Caki2 (cell line): ENCODE measurements around the gene ANKRD12. TPM values are rescaled to one million over a fixed set of nuclear protein-coding genes. Genes with fewer than 3 reads are reported as not detected.

Experiments used
- DNase-seq: peaks from one replicate; pipeline ENCODE4 v3.0.0-alpha.2; 2015; ENCODE audit warnings: low read depth
- in situ Hi-C: cut with HindIII; loops from 2 replicates; pipeline ENCODE4 v1.10.0; 2016; ENCODE audit warnings: low sequenced_read_pairs, low pct_unique_long_range_greater_than_20kb, mixed read lengths
- total RNA-seq: library from RNA; depleted of rRNA; stranded (reverse); fragments of >200 nt; shearing (Covaris generic); gene quantifications from 2 replicates; pipeline ENCODE4 v1.2.3, GENCODE V29; 2014; ENCODE audit warnings: low replicate concordance

Gene ANKRD12
- total RNA-seq, 1 experiment from 2014 or later, result 9.1 TPM

DNA sequence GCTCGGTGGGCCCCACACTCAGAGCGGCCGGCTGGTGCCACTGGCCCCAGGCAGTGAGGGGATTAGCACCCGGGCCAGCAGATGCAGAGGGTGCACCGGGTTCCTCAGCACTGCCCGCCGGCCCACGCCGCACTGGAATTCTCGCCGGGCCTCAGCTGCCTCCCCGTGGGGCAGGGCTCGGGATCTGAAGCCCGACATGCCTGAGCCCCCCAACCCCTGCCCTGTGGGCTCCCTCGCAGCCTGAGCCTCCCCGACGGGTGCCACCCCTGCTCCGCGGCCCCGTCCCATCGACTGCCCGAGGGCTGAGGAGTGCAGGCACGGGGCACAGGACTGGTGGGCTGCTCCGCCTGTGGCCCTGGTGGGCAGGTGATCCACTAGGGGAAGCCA lies 160.4 kb downstream of the ANKRD12 start:
- no peak for DNase-seq
- in situ Hi-C loops, result no loop called here

DNA sequence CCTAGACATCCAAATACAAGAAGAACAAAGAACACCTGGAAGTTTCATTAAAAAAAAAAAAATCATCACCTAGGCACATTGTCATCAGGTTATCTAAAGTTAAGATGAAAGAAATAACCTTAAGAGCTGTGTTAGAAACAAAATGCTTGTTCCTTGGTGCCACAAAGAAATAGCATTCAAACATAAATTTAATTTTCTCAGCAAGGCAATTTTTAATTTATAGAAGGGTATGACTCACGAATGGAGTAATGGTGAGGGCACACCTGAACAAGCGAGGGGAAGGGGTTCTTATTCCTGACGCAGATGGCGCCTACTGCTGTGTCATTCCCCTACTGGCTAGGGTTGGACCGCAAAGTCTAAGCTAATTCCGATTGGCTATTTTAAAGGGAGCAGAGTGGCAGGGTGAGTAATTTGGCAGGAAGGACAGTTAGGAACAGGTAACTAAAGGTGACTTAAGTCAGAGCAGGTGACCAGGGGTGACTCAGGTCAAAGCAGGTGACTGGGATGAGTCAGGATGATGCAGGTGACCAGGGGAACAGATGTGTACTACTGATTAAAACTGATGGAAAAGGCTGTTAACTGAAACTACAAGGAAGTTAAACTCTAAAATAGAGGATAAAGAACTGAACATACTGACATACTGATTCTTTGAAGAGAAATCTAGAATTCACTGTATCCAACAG lies 167.9 kb downstream of the ANKRD12 start:
- in situ Hi-C loops, result no loop called here
- no peak for DNase-seq

DNA sequence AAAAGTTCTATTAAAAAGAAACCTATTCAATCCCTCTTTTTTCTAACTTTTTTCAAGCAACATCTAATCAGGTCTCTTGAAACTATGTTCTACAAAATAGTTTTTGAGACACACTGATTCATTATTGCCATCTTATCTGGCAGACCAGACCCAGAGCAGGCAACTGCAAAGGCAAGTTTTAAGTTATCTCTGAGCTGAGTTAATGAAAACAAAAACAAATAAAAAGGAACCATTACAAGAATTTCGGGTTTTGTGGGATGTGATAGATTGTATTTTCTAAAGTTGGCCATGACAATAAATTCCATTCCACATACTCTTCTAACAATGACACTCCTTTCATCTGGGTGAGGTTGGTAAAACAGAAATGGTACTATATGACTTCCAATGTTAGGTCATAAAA lies 182.8 kb downstream of the ANKRD12 start:
- DNase-seq, result no peak
- in situ Hi-C loops, result no loop called here

DNA sequence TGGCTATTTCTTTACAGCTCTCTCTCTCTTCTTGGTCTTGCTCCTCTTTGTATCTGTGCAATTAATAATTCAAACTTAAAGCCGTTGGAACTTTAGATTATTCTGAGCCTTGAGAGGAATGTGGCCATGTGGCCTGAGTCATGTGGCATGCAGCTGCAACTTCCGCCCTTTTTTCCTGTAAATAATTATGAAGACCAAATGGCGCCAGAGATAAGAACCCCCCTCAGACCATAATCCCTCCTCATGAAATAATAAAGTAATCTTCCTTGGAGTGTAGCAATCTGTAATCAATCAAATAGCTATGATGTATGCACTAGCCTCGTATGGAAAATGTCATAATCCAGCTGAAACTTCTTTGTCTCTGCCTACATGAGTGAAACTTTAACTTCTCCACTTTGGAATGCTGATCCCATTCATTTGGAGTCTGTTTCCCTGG lies 184.5 kb downstream of the ANKRD12 start:
- DNase-seq, result no peak
- in situ Hi-C loops, result no loop called here

DNA sequence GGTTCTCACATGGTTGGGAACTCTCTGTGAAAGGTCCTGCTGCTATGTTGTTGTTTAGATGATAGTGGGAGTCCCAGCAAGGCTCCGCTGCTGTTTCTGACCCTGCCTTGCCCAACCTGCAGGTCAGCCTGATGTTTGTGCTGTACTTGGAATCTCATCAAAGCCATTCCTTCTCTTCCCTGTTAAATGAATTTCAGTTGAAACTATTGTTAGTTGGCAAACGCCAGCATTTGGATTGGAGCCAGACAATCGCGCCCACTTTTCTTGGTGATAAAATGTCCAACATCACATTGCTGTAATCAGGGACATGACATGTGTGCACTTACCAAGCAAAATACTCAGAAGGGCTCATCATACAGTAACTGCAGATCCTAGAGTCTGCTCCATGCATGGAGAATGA lies 185.2 kb downstream of the ANKRD12 start:
- in situ Hi-C loops, result no loop called here
- DNase-seq, result no peak

DNA sequence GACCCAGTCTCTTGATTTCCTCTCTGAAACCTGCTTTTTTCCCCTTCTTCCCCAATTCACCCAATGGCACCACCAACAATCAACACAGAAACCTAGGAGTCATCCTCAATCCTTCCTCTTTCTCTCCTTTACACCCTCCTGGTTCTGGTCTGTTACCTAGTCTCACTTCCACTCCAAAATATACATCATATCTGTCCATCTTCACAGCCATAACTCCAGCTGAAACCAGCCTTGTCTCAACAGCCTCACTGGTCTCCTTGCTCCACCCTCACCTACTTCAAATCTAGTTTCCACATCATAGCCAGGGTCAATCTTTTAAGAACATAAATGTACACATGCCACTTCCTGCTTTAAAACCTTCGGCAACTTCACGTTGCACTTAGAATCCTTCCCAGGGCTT lies 186.2 kb downstream of the ANKRD12 start:
- DNase-seq, result no peak
- in situ Hi-C loops, result no loop called here

DNA sequence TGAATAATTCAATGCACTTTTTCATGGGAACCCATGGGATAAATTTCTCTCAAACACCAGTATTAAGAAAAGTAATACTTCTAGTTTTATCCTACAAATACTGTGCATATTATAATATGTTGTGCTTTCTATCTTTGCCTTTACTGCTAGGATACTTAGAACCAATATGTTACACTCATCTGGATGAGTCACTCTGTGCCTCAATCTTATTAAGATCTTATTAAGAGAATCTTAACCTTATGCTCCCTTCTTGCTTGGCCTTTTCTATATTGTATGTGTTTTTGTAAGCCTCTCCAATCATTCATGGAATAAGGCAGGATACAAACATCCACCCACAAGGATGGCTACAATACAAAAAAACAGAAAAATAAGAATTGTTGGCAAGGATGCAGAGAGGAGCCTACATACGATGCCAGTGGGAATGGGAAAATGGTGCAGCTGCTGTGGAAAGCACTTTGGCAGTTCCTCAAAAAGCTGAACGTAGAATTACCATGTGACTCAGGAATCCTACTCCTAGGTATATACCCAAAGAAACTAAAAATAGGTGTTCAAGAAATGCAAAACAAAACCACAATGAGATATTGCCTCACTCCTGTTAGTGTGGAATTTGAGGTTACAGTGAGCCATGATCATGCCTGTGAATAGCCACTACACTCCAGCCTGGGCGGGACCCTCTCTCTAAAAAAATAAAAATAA lies 187.3 kb downstream of the ANKRD12 start:
- in situ Hi-C loops, result no loop called here
- DNase-seq, result no peak

DNA sequence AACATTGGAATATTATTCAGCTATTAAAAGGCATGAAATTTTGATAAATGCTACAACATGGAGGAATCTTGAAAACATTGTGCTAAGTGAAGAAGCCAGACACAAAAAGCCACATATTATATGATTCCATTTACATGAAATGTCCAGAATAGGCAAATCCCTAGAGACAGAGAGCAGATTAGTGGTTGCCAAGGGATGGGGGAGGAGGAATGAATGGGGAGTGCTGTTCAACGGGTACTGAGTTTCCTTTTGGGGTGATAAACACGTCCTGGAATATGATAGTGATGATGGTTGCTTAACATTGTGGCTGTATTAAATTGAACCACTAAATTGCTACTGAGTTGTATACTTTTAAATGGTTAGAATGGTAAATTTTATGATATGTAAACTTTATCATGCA lies 189.1 kb downstream of the ANKRD12 start:
- in situ Hi-C loops, result no loop called here
- no peak for DNase-seq

DNA sequence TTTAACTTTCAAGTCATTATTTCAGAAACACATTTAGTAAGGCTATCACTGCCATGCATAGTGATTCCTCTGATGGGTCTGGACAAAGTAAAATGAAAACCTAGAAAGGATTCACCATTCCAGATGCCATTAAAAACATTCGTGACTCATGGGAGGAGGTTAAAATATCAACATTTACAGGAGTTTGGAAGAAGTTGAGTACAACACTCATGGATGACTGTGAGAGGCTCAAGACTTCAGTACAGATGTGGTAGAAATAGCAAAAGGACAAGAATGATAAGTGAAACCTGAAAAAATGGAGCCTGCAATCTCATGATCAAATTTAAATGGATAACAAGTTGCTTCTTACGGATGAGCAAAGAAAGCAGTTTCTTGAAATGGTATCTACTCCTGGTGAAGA lies 192.2 kb downstream of the ANKRD12 start:
- in situ Hi-C loops, result no loop called here
- no peak for DNase-seq

DNA sequence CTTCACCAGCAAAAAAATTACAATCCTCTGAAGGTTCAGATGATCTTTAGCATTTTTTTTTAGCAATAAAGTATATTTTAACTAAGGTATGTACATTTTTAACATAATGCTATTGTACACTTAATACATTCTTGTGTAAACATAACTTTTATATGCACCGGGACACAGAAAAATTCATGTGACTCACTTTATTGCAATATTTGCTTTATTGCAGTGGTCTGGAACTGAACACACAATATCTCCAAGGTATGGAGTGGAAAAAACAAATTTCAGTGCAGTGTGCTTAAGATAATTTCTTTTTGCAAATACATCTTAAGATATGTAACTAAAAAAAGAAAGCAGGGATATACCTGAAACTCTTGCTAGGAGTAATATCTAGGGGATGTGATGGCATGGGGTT lies 192.9 kb downstream of the ANKRD12 start:
- DNase-seq, result no peak
- in situ Hi-C loops, result no loop called here

DNA sequence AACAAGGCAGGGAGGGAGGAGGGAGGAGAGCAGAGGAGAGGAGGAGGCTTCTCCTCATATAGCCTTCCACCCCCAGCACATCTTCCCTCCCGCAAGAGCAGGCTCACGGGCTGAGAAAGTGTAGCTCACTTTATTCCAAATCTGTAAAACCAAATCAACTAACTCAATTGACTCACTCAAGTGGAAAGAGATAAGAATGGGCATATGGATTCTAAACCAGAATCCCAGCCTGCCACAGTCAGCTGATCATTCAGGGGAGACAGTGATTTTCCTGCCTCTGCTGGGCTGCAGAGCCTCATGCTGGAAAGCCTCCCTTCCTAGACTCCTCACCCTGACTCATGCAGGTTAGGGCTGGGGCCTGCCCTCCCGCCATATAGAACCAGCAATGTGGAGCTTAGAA lies 193.8 kb downstream of the ANKRD12 start:
- in situ Hi-C loops, result no loop called here
- DNase-seq, result no peak

DNA sequence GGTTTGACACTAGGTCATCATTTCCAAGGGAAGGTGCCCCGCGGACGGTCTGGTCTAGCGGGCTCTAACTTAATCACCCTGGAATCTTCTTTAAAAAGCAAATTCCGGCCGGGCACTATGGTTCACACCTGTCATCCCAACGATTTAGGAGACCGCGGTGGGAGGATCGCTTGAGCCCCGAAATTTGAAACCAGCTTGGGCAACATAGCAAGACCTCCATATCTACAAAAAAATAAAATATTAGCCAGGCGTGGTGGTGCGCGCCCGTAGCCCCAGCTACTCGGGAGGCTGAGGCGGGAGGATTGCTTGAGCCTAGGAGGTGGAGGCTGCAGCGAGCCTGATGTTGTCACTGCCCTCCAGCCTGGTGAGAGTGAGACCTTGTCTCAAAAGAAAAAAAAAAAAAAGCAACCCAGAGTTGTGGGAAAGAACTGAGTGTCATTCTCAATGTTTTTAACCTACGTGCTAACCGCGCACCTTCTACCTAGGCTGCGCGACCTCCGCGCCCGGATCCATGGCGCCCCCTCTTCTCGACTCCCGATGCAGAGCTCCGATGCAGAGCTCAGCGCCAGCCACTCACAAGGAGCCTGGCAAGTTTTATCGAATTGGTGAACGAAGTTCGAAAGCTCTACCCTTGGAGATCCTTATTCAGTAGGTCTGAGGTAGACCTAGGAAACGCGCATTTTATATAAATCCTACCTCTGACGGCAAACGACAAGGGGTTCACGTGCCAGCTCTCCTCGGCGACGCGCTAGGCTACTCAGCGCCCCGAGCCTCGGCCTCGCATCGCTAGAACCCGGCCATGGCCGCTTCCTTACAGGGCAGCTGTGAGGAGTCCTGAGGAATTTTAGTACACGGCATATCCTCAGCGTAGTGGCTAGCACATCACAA lies 197.1 kb downstream of the ANKRD12 start:
- DNase-seq, result peak; percentile 73
- in situ Hi-C loops, result no loop called here

DNA sequence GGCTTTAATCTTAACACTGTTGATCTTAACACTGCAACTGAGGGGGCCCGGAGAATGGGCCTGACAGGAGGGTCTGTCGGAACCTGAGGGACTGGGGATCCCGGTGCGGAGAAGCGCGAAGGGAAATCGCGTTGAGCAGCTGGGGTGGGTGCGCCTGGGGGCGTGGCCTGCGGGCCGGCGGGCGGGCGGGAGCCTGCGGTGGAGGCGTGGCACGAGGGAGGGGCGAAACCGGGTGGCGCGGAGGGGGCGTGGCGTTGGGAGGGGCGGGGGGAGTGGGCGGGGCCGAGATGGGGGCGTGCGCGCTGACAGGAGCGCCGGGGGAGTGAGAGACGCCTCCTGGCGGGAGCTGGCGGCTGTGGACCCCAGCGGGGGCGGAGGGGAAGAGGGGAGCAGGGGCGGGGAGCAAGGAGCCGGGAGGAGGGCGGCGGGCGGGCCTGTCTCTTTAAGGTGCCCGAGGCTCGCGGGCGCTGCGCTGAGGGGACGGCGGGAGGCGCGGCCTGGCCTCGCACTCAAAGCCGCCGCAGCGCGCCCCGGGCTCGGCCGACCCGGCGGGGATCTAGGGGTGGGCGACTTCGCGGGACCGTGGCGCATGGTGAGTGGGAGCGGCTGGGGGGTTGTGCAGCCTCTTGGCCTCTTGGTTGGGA lies 197.9 kb downstream of the ANKRD12 start, which contains the start of gene TWSG1:
Gene TWSG1, plus strand, starts transcription at position 445 of the 644 bp plus-strand sequence. CDS start 2,457 bp downstream, outside the sequence.
- in situ Hi-C loops, result no loop called here

DNA sequence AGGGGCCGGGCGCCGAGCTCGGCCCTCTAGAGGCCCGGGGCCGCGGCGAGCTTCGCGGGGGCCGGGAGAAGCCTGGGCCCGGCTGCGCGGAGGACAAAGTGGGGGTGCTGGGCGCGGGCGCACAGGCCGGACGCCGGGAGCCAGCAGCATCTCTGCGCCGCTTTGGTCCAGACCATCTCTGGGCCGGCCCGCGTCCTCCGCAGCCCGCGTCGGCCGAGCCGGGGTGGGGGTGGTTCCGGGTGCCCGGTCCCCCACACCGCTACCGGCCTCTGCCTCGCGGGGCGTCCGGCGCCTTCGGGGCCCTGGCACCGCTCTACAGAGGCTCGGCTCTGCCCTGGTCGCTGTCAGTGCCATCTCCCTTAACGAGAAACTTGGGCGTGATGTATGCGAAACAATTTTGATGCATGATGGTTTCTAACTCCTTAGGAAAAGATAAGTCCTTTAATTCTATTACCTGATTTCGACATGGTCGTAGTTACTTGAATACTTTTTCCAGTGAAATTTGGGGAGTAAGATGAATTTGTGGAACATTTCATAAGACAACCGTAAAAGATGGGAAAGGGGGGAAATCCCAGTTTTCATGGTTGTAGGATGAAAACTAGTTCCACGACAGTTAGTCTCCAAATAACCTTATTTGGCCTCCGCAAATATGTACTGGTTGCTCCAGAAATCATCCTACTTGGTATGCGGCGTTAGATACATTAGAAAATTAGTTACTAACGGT lies 198.6 kb downstream of the ANKRD12 start:
- in situ Hi-C loops, result no loop called here
- DNase-seq, result peak; percentile 69

More for the DNA sequence above, 197.9 kb downstream of the ANKRD12 start, which contains the start of gene TWSG1:
- peak; percentile 76 for DNase-seq
